Activated CD4-positive, alpha-beta T cell treated with anti-CD3 and anti-CD28 coated beads, Interleukin-2, Interleukin-6, amounts not matched to agents 100 ng/mL and 50 ng/mL, durations not matched to agents 16 hours and 8 hours (primary cell): ENCODE data around the gene SPACA1.

Experiments
- DNase-seq: peaks from one replicate; pipeline ENCODE4 v3.0.0-alpha.2; 2020

SPACA1 gene

GRCh38 chr6:88105741-88106340, 58.2 kb downstream of the SPACA1 start:
- no peak for DNase-seq

- no peak for DNase-seq
These were observed 59.6 kb downstream of the SPACA1 start for GRCh38 chr6:88107241-88107640.

- DNase-seq, result no peak
These were observed 64.3 kb downstream of the SPACA1 start for GRCh38 chr6:88111991-88112390.

- DNase-seq, result no peak
These were observed 67.2 kb downstream of the SPACA1 start for GRCh38 chr6:88114838-88115237.

GRCh38 chr6:88115307-88115706, 67.7 kb downstream of the SPACA1 start:
- no peak for DNase-seq

- no peak for DNase-seq
These were observed 68.6 kb downstream of the SPACA1 start for GRCh38 chr6:88116276-88116675.
